ENCODE data around the gene TMEM184A. TPM values are rescaled to one million over a fixed set of nuclear protein-coding genes. Genes with fewer than 3 reads are reported as not detected.

Gene TMEM184A
- total and polyA plus RNA-seq, 10 of the 15 experiments (the other 5 are each of a cell fraction or from before 2014, with no cell fraction given), result 0.04 to 0.15 TPM; not detected in 8

DNA sequence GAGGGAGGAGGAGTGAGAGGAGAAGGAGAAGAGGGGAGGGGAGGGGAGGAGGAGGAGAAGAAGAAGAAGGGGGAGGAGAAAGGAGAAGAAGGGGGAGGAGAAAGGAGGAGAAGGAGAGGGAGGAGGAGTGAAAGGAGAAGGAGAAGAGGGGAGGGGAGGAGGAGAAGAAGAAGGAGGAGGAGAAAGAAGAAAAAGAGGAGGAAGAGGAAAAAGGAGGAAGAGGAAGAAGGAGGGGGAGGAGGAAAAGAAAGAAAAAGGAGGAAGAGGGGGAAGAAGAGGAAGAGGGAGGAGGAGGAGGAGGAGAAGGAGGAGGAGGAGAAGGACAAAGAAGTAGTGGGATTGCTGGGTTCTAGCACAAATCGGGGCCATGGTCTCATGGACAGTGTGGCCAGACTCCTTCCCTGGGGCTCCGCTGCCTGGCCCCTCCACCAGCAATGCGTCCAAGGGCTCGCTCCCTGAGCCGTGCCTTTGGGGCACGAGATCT lies 29.7 kb downstream of the TMEM184A start:
- Histone ChIP-seq H3K36me3 (ENCODE audit: control insufficient read depth in 2 of 2, insufficient read depth in 2 of 2, low read length in 1 of 2) (no peaks in the 10 kb centered on the region), H3K27ac (ENCODE audit: control insufficient read depth, insufficient read depth) (no peak overlapping the region), H3K9ac (ENCODE audit: control insufficient read depth, insufficient read depth, low read length) (no peak overlapping the region), H3K27me3 (replicated peaks in 1 of 2; ENCODE audit: control insufficient read depth in 2 of 2, insufficient read depth in 2 of 2, low read length in 1 of 2) (no peaks in the 10 kb centered on the region), H4K20me1 (ENCODE audit: control insufficient read depth, insufficient read depth) (no peaks in the 10 kb centered on the region), H3K4me1 (ENCODE audit: control insufficient read depth, insufficient read depth, low read length) (no peaks in the 10 kb centered on the region), H3K4me2 (ENCODE audit: control insufficient read depth, insufficient read depth) (no peak overlapping the region), H3K79me2 (ENCODE audit: control insufficient read depth, insufficient read depth, low read length) (peaks cover 6% of the 10 kb centered on the region), H3K9me3 (replicated peaks; ENCODE audit: control insufficient read depth, insufficient read depth, low read length) (no peaks in the 10 kb centered on the region), H2AFZ (ENCODE audit: control insufficient read depth, low read depth, low read length) (no peak overlapping the region), H3K4me3 (no peak overlapping the region)
- TF ChIP-seq ATF7 (IDR thresholded peaks at IDR 0.05; ENCODE audit: low read depth), result no peak
- no peak for TF ChIP-seq SREBF2 (IDR thresholded peaks at IDR 0.05; ENCODE audit: low read length)
- no peak for TF ChIP-seq POLR2A (IDR thresholded peaks at IDR 0.05; ENCODE audit: low read depth, low read length)
- no peak for TF ChIP-seq SPI1 (IDR thresholded peaks at IDR 0.05; ENCODE audit: borderline replicate concordance, insufficient read depth, low read depth, low read length)
- TF ChIP-seq IKZF2 (IDR thresholded peaks at IDR 0.05), result no peak
- TF ChIP-seq, protein P1, sequence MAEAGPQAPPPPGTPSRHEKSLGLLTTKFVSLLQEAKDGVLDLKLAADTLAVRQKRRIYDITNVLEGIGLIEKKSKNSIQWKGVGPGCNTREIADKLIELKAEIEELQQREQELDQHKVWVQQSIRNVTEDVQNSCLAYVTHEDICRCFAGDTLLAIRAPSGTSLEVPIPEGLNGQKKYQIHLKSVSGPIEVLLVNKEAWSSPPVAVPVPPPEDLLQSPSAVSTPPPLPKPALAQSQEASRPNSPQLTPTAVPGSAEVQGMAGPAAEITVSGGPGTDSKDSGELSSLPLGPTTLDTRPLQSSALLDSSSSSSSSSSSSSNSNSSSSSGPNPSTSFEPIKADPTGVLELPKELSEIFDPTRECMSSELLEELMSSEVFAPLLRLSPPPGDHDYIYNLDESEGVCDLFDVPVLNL (IDR thresholded peaks at IDR 0.05; ENCODE audit: low read depth, low read length), result no peak
- TF ChIP-seq, protein P2, sequence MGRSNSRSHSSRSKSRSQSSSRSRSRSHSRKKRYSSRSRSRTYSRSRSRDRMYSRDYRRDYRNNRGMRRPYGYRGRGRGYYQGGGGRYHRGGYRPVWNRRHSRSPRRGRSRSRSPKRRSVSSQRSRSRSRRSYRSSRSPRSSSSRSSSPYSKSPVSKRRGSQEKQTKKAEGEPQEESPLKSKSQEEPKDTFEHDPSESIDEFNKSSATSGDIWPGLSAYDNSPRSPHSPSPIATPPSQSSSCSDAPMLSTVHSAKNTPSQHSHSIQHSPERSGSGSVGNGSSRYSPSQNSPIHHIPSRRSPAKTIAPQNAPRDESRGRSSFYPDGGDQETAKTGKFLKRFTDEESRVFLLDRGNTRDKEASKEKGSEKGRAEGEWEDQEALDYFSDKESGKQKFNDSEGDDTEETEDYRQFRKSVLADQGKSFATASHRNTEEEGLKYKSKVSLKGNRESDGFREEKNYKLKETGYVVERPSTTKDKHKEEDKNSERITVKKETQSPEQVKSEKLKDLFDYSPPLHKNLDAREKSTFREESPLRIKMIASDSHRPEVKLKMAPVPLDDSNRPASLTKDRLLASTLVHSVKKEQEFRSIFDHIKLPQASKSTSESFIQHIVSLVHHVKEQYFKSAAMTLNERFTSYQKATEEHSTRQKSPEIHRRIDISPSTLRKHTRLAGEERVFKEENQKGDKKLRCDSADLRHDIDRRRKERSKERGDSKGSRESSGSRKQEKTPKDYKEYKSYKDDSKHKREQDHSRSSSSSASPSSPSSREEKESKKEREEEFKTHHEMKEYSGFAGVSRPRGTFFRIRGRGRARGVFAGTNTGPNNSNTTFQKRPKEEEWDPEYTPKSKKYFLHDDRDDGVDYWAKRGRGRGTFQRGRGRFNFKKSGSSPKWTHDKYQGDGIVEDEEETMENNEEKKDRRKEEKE (IDR thresholded peaks at IDR 0.05), result no peak
- TF ChIP-seq, protein P3, sequence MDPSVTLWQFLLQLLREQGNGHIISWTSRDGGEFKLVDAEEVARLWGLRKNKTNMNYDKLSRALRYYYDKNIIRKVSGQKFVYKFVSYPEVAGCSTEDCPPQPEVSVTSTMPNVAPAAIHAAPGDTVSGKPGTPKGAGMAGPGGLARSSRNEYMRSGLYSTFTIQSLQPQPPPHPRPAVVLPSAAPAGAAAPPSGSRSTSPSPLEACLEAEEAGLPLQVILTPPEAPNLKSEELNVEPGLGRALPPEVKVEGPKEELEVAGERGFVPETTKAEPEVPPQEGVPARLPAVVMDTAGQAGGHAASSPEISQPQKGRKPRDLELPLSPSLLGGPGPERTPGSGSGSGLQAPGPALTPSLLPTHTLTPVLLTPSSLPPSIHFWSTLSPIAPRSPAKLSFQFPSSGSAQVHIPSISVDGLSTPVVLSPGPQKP (IDR thresholded peaks at IDR 0.05; ENCODE audit: low read depth, low read length), result no peak
- TF ChIP-seq FOXM1 (IDR thresholded peaks at IDR 0.05; ENCODE audit: low read depth, low read length), result no peak
- TF ChIP-seq EP300 (IDR thresholded peaks at IDR 0.05; ENCODE audit: borderline replicate concordance in 1 of 2, control insufficient read depth in 1 of 2, low read depth in 2 of 2, low read length in 2 of 2), result no peak
- TF ChIP-seq, protein P4, sequence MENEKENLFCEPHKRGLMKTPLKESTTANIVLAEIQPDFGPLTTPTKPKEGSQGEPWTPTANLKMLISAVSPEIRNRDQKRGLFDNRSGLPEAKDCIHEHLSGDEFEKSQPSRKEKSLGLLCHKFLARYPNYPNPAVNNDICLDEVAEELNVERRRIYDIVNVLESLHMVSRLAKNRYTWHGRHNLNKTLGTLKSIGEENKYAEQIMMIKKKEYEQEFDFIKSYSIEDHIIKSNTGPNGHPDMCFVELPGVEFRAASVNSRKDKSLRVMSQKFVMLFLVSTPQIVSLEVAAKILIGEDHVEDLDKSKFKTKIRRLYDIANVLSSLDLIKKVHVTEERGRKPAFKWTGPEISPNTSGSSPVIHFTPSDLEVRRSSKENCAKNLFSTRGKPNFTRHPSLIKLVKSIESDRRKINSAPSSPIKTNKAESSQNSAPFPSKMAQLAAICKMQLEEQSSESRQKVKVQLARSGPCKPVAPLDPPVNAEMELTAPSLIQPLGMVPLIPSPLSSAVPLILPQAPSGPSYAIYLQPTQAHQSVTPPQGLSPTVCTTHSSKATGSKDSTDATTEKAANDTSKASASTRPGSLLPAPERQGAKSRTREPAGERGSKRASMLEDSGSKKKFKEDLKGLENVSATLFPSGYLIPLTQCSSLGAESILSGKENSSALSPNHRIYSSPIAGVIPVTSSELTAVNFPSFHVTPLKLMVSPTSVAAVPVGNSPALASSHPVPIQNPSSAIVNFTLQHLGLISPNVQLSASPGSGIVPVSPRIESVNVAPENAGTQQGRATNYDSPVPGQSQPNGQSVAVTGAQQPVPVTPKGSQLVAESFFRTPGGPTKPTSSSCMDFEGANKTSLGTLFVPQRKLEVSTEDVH (IDR thresholded peaks at IDR 0.05; ENCODE audit: low read depth, partially characterized antibody), result no peak
- no peak for TF ChIP-seq ESRRA (IDR thresholded peaks at IDR 0.05; ENCODE audit: low read length)
- no peak for TF ChIP-seq NRF1 (conservative IDR thresholded peaks at IDR 0.05; ENCODE audit: low read depth, low read length)
- DNase-seq (ENCODE audit: low read depth, low spot score) (no peak), ATAC-seq (no peak), FAIRE-seq (no peak)
- RAD21 ChIA-PET (ENCODE audit: unreplicated experiment), result no interaction called here
- in situ Hi-C loops (cut with MboI), result no loop called here
- POLR2A ChIA-PET, result no interaction called here
- intact Hi-C loops (cut with micrococcal nuclease; ENCODE audit: unreplicated experiment), result no loop called here
- BruUV-seq (replicated peaks), result no TSS peak
- CTCF ChIA-PET, result no interaction called here
- SMC1A ChIA-PET (ENCODE audit: uncharacterized antibody, unreplicated experiment), result interaction anchor here (1.0 kb wide), 1 partner anchor 51 kb away, joined by 3 read pairs; no protein-coding TSS in a partner anchor
- WGBS (ENCODE audit: insufficient coverage, insufficient replicate concordance, low lambda C conversion rate, missing lambda C conversion rate), result 35% methylated on average over 6 of the region's 6 CpGs

Data from GM12878 (cell line).